ENCODE data around the gene KCNQ2. TPM values are rescaled to one million over a fixed set of nuclear protein-coding genes. Genes with fewer than 3 reads are reported as not detected.
"Not testable (repeated sequence)": the region's sequence is repeated elsewhere in the genome, so short reads cannot be mapped to it uniquely, and the experiment has no call there.

KCNQ2 gene
- total RNA-seq, 1 experiment from 2014 or later = not detected

GRCh38 chr20:63386491-63386890 is 86.0 kb downstream of the KCNQ2 start:
- DNase-seq (ENCODE audit: low read depth) = no peak

GRCh38 chr20:63385819-63386218 is 86.6 kb downstream of the KCNQ2 start:
- no peak for DNase-seq (ENCODE audit: low read depth)

- no peak for DNase-seq (ENCODE audit: low read depth)
Measured at GRCh38 chr20:63384336-63384735, 88.1 kb downstream of the KCNQ2 start.

- no peak for DNase-seq (ENCODE audit: low read depth)
Measured at GRCh38 chr20:63383556-63383955, 88.9 kb downstream of the KCNQ2 start.

- no peak for DNase-seq (ENCODE audit: low read depth)
Measured at GRCh38 chr20:63382551-63383300, 89.7 kb downstream of the KCNQ2 start.

- no peak for DNase-seq (ENCODE audit: low read depth)
Measured at GRCh38 chr20:63381781-63382431, 90.5 kb downstream of the KCNQ2 start.

GRCh38 chr20:63380346-63380870 is 92.0 kb downstream of the KCNQ2 start:
- DNase-seq (ENCODE audit: low read depth) = no peak

- DNase-seq (ENCODE audit: low read depth) = not testable (repeated sequence)
Measured at GRCh38 chr20:63379872-63380271, 92.6 kb downstream of the KCNQ2 start.

- DNase-seq (ENCODE audit: low read depth) = no peak
Measured at GRCh38 chr20:63379296-63379695, 93.2 kb downstream of the KCNQ2 start.

- no peak for DNase-seq (ENCODE audit: low read depth)
Measured at GRCh38 chr20:63378626-63379025, 93.8 kb downstream of the KCNQ2 start.

- DNase-seq (ENCODE audit: low read depth) = no peak
Measured at GRCh38 chr20:63377951-63378381, 94.5 kb downstream of the KCNQ2 start.

- no peak for DNase-seq (ENCODE audit: low read depth)
Measured at GRCh38 chr20:63377256-63377941, 95.1 kb downstream of the KCNQ2 start.

GRCh38 chr20:63376283-63377250 is 95.9 kb downstream of the KCNQ2 start:
- DNase-seq (ENCODE audit: low read depth) = no peak

GRCh38 chr20:63375438-63375837 is 97.0 kb downstream of the KCNQ2 start:
- DNase-seq (ENCODE audit: low read depth) = no peak

- DNase-seq (ENCODE audit: low read depth) = no peak
Measured at GRCh38 chr20:63374504-63374903, 98.0 kb downstream of the KCNQ2 start.

GRCh38 chr20:63373996-63374395 is 98.5 kb downstream of the KCNQ2 start:
- no peak for DNase-seq (ENCODE audit: low read depth)

GRCh38 chr20:63372971-63373885 is 99.2 kb downstream of the KCNQ2 start:
- no peak for DNase-seq (ENCODE audit: low read depth)

- DNase-seq (ENCODE audit: low read depth) = no peak
Measured at GRCh38 chr20:63371291-63371865, 101.1 kb downstream of the KCNQ2 start.

GRCh38 chr20:63370618-63371187 is 101.8 kb downstream of the KCNQ2 start:
- DNase-seq (ENCODE audit: low read depth) = no peak

Measured in M059J (cell line).